GM10266 (cell line): ENCODE measurements around the gene NTRK2.

Source experiments
- DNase-seq: peaks from one replicate; pipeline ENCODE4 v3.0.0; 2012; ENCODE audit errors: extremely low spot score
- CTCF ChIP-seq: IDR thresholded peaks from 2 replicates; pipeline ENCODE4 v1.5.1; 2012; ENCODE audit warnings: mild to moderate bottlenecking, low read depth; ENCODE audit not compliant: control insufficient read depth, insufficient read depth; ENCODE audit errors: missing control alignments

NTRK2 gene

GRCh38 chr9:84686068-84686467 is 16.5 kb downstream of the NTRK2 start:
- DNase-seq, result no peak
- no peak for TF ChIP-seq CTCF

- no peak for DNase-seq
- no peak for TF ChIP-seq CTCF
Measured at GRCh38 chr9:84688956-84689355, 19.4 kb downstream of the NTRK2 start.

GRCh38 chr9:84691634-84692033 is 22.1 kb downstream of the NTRK2 start:
- DNase-seq, result no peak
- no peak for TF ChIP-seq CTCF

GRCh38 chr9:84694248-84694647 is 24.7 kb downstream of the NTRK2 start:
- DNase-seq, result peak; percentile 37
- no peak for TF ChIP-seq CTCF

DNA sequence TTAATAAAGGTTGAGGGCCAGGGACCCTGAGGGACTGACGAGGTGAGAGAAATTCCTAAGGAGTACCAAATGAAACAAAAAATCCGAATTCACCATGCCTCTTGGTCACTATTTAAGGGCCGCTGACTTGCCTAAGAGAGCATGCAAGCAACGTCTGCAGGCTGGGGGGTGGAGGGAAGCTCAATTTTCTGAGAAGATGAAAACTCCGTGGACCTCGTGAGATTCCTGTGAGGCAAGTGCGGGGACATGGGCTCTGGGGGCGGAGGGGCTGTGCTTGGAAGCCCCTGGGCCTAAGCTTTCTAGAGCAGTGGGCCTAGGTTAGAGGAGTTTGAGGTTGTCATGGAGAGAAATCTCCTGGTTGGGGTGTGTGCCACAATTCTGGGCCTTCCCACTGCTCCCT is 27.5 kb downstream of the NTRK2 start:
- TF ChIP-seq CTCF, result no peak
- DNase-seq, result no peak

GRCh38 chr9:84697509-84698114 is 28.1 kb downstream of the NTRK2 start:
- DNase-seq, result peak; percentile 57

More at GRCh38 chr9:84697509-84698114, 28.1 kb downstream of the NTRK2 start:
- peak; percentile 86 for TF ChIP-seq CTCF
